Measurements from ENCODE around the gene SHANK1.
"Not testable (repeated sequence)": the region's sequence is repeated elsewhere in the genome, so short reads cannot be mapped to it uniquely, and the experiment has no call there.

SHANK1 gene

GRCh38 chr19:50633973-50634372 is 85.6 kb downstream of the SHANK1 start:
- DNase-seq (ENCODE audit: low spot score), result no peak

- DNase-seq (ENCODE audit: low spot score), result no peak
Measured at GRCh38 chr19:50633359-50633758, 86.2 kb downstream of the SHANK1 start.

DNA sequence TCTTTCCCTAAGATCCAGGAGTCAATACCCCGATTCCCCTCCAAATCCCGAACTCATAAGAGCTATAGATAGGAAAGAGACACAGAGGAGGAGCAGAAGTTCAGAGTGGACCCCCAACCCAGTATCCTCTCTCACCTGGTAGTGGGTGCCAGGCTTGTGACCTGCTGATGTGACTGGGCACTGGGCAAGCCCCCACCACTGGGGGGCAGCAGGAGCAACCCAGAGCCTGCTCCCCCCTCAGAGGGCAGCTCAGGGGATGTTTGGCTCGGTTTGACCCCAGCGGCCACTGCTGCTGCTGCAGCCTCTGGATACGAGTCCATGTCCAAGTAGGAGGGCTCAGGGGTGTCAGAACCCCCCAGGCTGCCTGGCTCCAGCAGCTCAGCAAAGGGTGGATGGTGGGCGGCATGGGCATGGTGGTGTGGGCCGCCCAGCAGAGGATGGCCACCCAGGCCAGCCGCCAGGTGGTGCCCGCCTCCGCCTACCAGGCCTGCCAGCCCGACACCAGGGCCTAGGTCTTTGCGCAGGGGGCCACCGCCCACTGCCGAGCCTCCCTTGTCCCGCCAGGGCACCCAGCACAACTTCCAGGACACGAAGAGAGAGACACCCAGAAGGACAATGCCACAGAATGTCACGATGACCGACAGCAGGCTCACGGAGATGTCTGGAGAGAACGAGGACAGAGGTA is 87.3 kb downstream of the SHANK1 start:
- DNase-seq (ENCODE audit: low spot score), result no peak

- DNase-seq (ENCODE audit: low spot score), result no peak
Measured at GRCh38 chr19:50629801-50630200, 89.8 kb downstream of the SHANK1 start.

GRCh38 chr19:50629194-50629593 is 90.4 kb downstream of the SHANK1 start:
- no peak for DNase-seq (ENCODE audit: low spot score)

- DNase-seq (ENCODE audit: low spot score), result no peak
Measured at GRCh38 chr19:50628551-50628950, 91.1 kb downstream of the SHANK1 start.

DNA sequence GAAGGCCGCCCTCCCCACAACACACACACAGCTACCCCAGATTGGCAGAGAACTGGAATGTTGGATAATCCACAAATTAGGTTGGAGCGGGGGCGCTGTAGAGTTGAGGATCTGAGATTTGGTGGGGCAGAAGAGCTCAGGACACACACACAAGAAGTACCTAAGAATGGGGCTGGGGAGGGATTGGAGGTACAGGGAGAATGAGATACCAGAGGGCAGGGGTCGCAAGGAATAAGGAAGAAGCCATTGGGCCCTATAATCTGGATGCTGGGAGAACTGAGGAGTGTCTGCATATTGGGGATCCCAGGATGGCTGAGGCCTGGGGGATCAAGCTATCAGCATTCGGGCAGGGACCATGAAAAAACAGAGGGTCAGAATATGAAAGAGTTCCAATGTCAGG is 91.5 kb downstream of the SHANK1 start:
- no peak for DNase-seq (ENCODE audit: low spot score)

DNA sequence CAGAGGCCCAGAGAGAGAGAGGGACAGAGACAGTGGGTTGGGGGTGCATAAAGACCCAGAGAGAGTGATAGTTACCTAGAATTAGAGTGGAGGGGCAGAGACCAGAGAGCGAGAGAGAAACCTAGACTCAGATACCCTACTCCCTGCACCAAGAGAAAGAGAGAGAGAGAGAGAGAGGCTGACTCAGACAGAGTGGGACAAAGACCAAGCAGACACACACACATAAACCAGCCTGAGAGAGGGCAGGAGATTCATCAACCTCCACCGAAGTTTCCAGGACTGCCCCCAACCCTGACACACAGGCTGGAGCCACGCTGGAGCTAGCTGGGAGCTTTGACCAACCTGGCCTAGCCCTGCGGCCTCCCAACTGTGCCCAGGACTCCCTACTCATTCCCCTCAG is 92.8 kb downstream of the SHANK1 start:
- DNase-seq (ENCODE audit: low spot score), result no peak

GRCh38 chr19:50626011-50626410 is 93.6 kb downstream of the SHANK1 start:
- DNase-seq (ENCODE audit: low spot score), result no peak

- no peak for DNase-seq (ENCODE audit: low spot score)
Measured at GRCh38 chr19:50624949-50625600, 94.5 kb downstream of the SHANK1 start.

GRCh38 chr19:50620394-50620906 is 99.2 kb downstream of the SHANK1 start:
- DNase-seq (ENCODE audit: low spot score), result not testable (repeated sequence)

DNA sequence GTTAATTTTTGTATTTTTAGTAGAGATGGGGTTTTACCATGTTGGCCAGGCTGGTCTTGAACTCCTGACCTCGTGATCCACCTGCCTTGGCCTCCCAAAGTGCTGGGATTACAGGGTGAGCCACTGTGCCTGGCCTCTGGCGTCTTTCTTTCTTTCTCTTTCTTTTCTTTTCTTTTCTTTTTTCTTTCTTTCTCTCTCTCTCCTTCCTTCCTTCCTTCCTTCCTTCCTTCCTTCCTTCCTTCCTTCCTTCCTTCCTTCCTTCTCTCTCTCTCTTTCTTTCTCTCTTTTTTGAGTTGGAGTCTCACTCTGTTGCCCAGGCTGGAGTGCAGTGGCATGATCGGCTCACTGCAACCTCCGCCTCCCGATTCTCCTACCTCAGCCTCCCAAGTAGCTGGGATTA is 100.4 kb downstream of the SHANK1 start:
- DNase-seq (ENCODE audit: low spot score), result not testable (repeated sequence)

DNA sequence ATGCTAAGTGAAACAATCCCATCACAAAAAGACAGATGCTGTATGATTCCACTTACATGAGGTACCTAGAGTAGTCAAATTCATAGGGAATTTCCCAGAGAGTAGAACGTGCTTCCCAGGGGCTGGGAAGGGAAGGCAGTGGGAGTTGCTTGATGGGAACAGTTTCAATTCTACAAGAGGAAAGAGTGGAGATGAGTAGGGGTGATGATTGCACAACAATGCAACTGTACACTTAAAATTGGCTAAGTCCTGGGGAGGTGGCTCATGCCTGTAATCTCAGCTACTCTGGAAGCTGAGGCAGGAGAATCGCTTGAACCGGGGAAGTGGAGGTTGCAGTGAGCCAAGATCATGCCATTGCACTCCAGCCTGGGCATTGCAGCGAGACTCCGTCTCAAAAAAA is 101.2 kb downstream of the SHANK1 start:
- DNase-seq (ENCODE audit: low spot score), result not testable (repeated sequence)

DNA sequence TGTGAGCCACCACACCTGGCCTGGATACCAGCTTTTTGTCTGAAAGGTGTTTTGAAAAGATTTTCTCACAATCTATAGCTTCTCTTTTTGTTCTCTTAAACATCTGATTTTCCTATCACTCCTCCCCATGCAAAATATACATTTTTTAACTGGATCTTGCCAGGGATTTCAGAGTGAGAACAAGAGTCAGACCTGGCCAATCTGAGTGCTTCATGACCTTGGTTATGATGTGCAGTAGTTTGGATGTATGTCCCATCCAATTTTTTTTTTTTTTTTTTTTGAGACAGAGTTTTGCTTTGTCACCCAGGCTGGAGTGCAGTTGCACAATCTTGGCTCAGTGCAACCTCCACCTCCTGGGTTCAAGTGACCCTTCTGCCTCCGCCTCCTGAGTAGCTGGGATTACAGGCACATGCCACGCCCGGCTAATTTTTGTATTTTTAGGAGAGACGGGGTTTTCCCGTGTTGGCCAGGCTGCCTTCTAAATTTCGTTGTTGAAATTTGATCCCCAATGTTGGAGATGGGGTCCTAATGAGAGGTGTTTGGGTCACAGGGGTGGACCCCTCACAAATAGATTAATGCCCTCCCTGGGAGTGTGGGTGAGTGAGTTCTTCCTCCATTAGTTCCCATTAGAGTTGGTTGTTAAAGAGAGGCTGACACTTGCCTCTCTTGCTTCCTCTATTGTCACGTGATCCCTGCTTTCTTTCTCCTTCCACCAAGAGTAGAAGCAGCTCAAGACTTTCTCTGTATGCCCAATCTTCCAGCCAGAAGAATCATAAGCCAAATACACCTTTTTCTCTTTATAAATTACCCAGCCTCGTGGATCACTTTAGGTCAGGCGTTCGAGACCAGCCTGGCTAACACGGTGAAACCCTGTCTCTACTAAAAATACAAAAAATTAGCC is 106.8 kb downstream of the SHANK1 start:
- DNase-seq (ENCODE audit: low spot score), result not testable (repeated sequence)

Data from putamen (tissue), 1 donor.